ENCODE data around the gene NF2.

Gene NF2

GRCh38 chr22:29715240-29715639, 111.8 kb downstream of the NF2 start:
- TF ChIP-seq CTCF (conservative IDR thresholded peaks at IDR 0.05; ENCODE audit: low read depth, low read length): no peak
- no peak for DNase-seq (ENCODE audit: low read depth)
- H3K4me3 ChIP-seq (ENCODE audit: low read depth, low read length): no peak overlapping the region

- no peak for DNase-seq (ENCODE audit: low read depth)
These were observed 112.3 kb downstream of the NF2 start for GRCh38 chr22:29715705-29716104.

GRCh38 chr22:29716814-29717545, 113.5 kb downstream of the NF2 start:
- no peak for TF ChIP-seq CTCF (conservative IDR thresholded peaks at IDR 0.05; ENCODE audit: low read depth, low read length)
- no peak overlapping the region for H3K4me3 ChIP-seq (ENCODE audit: low read depth, low read length)
- DNase-seq (ENCODE audit: low read depth): peak; percentile 87

More at GRCh38 chr22:29715705-29716104, 112.3 kb downstream of the NF2 start:
- H3K4me3 ChIP-seq (ENCODE audit: low read depth, low read length): no peak overlapping the region
- TF ChIP-seq CTCF (conservative IDR thresholded peaks at IDR 0.05; ENCODE audit: low read depth, low read length): no peak

- DNase-seq (ENCODE audit: low read depth): no peak
- TF ChIP-seq CTCF (conservative IDR thresholded peaks at IDR 0.05; ENCODE audit: low read depth, low read length): no peak
These were observed 114.4 kb downstream of the NF2 start for GRCh38 chr22:29717789-29718188.

GRCh38 chr22:29718949-29719898, 115.8 kb downstream of the NF2 start:
- no peak overlapping the region for H3K4me3 ChIP-seq (ENCODE audit: low read depth, low read length)
- DNase-seq (ENCODE audit: low read depth): no peak
- TF ChIP-seq CTCF (conservative IDR thresholded peaks at IDR 0.05; ENCODE audit: low read depth, low read length): no peak

More at GRCh38 chr22:29717789-29718188, 114.4 kb downstream of the NF2 start:
- H3K4me3 ChIP-seq (ENCODE audit: low read depth, low read length): no peak overlapping the region

- no peak within 1 kb of the TSS for H3K4me3 ChIP-seq (ENCODE audit: low read depth, low read length)
- DNase-seq (ENCODE audit: low read depth): no peak
- TF ChIP-seq CTCF (conservative IDR thresholded peaks at IDR 0.05; ENCODE audit: low read depth, low read length): no peak
These were observed 116.6 kb downstream of the NF2 start, which contains the start of gene CABP7 for GRCh38 chr22:29719899-29720645. TSS of gene CABP7 (plus strand) at chr22:29720003. CDS start at chr22:29720425, 422 bp downstream.
